NCI-H1694 (cell line): ENCODE data around the gene WDR19.
"Not testable (repeated sequence)": the region's sequence is repeated elsewhere in the genome, so short reads cannot be mapped to it uniquely, and the experiment has no call there.

ENCODE experiments used
- DNase-seq: peaks from one replicate; lab custom pipeline; 2025; lab: John Stamatoyannopoulos, UW

Gene WDR19

DNA sequence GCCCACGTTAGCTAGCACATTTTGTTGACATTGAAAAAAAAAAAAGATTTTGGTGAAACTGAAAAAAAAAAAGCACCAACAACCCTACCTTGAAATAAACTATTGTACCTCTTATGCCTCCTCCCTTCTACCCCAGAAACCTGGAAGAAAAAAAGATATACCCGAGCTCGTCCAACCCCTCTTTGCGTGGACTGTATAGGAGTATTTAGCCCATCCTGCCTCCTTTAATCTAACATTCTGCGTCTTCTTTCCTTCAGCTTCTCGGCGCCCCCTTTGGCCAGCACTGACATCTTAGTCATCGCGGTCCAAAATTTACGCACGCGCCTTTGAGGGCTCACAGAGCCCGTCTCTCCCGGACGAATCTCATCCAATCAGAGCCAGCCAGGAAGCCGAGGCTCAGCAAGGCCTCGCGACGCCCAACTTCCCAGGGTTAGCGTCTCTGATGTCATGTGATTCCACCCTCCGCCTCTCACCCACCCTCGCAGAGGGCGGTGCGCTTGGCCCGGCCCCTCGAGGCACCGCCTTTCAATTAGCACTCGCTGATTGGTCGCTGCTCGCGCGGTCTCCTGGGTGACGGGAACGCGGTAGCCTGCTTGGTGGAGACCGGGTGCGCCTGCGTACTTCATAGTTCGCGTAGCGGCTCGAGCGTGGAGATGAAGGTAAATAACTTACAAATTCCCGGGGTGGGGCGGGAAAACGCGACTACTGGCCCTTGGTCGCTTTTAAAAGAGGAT, at the start of gene WDR19:
TSS of gene WDR19 (plus strand) at position 625 of the 734 bp plus-strand sequence. CDS start at position 654, 29 bp downstream.
- peak; percentile 96 for DNase-seq

DNA sequence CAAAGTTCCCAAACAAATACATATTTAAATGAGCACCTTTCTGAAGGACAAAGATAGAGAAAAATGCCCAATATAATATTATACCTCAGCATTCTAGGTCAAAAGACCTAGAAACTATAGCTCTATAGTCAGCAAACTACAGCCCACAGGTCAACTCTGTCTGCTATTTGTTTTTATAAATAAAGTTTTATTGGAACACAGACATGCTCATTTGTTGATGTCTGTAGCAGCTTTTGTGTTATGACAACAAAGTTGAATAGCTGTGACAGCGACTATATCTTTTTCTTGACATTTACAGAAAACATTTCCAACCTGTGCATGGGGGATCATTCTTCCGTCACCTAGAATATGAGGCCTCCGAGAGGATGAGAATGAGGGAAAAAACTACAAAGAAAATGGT, 48.7 kb upstream of the WDR19 start:
- no peak for DNase-seq

DNA sequence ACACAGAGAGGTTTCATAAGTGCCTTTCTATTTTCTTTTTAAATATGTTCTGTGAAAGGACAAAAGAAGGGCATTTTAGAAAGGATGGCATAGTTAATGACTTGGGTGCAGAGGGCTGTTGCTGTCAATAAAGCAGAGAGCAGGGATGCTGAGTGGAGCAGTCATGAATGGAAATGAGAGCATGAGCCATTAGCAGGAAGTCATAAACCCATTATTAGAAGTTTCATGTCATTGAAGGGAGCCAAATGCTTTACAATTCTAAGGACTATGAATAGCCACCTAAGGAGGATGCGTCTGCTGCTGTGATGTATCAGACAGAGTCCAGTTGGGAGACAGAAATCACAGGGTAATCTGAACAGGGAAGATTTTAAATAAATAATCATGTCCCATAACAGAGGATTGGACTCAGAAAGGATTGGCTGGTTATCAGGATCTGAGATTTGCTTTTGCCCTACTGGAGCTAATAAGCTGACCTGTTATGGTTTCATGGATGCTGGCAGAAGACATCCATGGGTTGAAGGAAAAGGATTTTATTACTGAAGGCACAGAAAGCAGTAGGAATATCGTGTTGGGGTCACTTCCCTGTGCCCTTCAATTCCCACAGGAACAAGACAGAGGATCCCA, 47.5 kb upstream of the WDR19 start:
- DNase-seq = no peak

DNA sequence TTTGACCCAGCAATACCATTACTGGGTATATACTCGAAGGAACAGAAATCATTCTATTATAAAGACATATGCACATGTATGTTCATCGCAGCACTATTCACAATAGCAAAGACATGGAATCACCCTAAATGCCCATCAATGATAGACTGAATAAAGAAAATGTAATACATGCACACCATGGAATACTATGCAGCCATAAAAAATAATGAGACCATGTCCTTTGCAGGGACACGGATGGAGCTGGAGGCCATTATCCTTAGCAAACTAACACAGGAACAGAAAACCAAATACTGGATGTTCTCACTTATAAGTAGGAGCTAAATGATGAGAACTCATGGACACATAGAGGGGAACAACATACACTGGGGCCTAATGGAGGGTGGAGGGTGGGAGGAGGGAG, 44.1 kb upstream of the WDR19 start:
- not testable (repeated sequence) for DNase-seq

DNA sequence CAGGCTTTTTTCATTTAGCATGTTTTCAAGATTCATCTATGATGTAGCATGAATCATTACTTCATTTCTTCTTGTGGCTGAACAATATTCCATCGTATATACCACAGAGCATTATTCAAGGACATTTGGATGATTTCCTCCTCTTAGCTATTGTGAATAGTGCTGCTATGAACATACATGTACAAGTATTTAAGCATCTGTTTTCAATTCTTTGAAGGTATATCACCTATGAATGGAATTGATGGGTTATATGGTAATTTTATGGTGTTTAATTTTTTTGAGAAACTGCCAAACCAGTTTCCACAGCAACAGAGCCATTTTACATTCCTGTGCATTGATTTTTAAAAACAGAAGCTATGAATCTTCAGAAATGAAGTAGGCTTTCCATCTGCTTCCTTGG, 36.1 kb upstream of the WDR19 start:
- no peak for DNase-seq

DNA sequence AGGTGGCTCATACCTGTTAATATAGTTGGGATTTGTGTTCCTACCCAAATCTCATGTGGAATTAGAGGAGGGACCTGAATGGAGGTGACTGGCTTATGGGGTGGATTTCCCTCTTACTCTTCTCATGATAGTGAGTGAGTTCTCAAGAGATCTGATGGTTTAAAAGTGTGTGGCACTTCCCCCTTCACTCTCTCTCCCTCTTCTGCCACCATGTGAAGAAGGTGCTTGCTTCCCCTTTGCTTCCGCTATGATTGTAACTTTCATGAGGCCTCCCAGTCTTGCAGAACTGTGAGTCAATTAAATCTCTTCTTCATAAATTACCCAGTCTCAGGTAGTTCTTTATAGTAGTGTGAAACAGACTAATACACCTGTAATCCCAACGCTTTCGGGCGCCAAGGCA, 28.3 kb upstream of the WDR19 start:
- no peak for DNase-seq

DNA sequence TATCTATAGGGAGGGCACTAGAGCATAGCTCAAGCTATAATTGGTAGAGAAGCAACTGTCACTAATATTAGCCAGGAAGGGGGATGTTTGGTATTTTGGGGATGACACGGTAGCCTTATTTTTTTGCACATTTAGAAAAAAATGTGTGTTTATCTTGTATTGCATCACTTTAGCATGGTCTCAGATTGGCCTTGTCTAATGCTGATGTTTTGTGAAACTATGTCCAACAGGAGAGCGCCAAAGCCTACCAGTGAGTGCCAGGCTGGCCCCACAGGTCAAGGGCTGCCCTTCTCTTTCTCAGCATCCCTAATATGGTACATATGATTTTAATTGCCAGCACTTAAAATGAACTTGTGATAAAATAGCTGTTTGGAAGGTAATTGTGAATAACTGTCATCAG, 24.8 kb upstream of the WDR19 start:
- DNase-seq = no peak

DNA sequence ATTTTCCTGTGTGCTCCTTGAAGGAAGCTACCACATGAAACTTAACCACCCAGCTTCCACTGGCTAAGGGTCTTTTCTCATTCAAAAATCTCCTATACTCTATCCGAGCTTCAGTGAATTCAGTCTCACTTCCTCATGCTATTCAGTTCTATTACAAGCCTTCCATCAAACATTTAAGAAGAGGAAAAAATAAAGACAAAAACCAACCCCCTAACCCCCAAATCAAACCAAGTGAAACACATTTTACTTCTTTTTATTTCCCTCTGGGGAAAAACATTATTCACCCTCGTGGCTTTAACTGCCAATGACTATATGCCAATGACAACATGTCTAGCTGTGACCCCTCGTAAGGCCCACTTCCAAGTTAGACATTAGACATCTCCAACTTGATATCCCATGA, 16.2 kb upstream of the WDR19 start:
- DNase-seq = no peak

DNA sequence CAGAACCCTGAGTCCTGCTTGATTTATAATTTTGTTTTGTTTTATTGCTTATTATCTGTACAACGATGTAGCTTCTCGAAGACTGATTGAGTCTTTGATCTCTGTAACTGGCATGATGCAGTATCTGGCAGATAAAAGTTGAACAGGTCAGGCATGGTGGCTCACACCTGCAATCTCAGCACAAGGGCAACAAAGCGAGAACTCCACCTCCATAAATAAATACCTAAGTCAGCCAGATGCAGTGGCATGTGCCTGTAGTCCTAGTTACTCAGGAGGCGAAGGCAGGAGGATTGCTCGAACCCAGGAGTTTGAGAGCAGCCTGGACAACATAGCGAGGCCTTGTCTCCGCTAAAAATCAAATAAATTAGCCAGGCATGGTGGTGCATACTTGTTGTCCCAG, 15.7 kb upstream of the WDR19 start:
- no peak for DNase-seq

DNA sequence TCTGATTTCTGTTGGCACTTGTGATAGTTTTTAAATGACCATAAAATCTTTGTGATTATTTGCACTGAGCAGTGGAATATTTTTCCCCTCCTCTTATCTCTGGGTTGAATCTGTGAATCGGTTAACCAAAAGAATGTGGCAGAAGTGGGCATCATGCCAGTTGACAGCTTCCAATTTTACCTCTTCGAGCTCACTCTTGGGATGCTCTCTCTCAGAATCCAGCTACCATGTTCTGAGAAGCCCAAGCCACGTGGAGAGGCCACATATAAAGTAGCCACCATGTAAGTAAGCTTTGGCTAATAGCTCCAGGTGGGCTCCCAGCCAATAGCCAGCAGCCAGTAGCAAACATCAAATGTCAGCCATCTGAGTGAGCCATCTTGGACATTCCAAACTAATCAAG, 12.9 kb upstream of the WDR19 start:
- no peak for DNase-seq

DNA sequence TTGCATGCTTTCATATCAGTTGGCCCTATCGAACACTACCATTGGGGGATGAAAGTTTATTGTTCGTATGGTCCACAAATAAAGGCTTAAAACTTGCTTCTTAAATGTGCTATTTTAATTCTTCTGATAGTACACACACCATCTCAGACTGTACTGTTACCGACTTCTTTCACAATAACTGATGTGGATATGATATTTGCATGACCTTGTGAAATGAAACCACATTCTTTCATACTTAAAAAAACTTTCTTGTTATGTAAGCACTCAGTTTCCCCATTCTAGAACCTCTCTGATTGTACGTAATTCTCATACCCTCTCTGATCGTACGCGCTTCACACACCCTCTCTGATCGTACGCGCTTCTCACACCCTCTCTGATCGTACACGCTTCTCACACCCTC, 12.0 kb upstream of the WDR19 start:
- no peak for DNase-seq

DNA sequence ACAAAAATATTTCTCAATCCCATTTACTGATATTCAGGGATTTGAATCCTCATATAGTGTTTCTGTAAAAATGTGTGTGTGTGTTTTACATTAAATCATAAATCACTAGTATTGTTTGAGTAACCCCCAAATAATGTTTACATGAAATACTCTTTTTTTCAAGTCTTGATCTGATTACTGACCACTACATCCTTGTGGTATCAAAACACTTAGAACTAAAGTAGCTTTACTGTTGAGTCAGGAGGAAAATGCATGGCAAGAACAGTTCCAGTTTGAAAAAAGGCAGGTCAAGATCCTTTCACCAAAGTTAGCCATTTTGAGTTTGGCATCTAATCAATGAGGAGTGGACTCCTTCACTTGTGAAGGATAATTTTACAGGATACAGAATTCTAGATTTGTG, 3.6 kb upstream of the WDR19 start:
- DNase-seq = no peak

DNA sequence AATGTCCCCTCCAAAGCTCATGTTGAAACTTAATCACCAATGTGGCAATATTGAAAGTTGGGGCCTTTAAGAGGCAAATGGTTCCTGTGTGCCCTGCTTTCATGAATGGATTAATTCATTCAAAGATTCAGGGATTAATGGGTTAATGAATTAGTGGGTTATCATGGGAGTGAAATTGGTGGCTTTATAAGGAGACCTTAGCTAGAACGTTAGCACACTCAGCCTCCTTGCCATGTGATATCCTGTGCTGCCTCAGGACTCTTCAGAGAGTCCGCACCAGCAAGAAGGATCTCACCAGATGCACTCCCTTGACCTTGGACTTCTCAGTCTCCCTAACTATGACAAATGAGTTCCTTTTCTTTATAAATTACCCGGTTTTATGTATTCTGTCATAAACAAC, 2.6 kb upstream of the WDR19 start:
- DNase-seq = no peak

DNA sequence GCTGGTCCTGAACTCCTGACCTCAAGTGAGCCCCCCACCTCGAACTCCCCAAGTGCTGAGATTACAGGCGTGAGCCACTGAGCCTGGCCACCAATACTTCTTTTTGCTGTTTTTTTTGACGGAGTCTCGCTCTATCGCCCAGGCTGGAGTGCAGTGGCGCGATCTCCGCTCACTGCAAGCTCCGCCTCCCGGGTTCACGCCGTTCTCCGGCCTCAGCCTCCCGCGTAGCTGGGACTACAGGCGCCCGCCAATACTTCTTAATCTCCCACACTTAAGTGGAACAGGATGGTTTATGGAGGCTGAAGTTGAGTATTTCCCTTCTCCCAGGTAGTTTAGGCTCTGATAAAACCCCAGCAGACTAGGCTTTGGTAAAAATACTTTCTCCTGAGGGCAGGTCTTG, 1.7 kb upstream of the WDR19 start:
- not testable (repeated sequence) for DNase-seq

DNA sequence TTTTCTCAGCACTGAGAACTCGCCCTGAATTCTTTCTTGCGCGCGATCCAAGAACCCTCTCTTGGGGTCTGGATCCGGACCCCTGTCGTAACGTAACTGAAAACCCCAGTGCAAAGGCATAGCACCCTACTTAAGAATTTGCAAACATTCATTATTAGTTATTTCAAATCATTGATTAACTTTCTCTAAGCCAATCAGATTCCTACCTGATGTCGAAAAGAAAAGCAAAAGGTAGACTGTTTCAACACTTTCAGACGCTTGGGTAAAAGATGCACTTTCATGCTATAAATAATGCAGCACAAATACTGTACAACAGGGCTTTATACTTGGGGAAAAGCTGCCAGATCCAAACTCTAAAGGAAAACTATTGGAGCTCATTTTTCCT, 817 bp upstream of the WDR19 start:
- no peak for DNase-seq

DNA sequence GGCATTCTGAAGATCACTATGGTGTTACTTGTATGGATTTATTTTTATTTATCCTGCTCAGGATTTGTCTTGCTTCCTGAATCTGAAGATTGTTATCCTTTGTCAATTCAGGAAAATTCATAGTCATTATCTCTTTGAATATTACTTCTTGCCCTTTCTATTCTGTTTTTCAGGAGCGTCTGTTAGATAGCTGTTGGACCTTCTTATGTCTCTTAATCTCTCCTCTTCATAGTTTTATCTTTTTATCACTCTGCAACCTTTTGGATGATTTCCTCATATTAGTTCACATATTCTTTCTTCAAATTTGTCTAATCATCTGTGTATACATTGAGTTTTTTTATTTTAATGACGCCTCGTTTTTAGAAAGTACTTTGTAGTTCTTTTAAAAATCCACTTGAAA, 19.6 kb downstream of the WDR19 start:
- DNase-seq = no peak

DNA sequence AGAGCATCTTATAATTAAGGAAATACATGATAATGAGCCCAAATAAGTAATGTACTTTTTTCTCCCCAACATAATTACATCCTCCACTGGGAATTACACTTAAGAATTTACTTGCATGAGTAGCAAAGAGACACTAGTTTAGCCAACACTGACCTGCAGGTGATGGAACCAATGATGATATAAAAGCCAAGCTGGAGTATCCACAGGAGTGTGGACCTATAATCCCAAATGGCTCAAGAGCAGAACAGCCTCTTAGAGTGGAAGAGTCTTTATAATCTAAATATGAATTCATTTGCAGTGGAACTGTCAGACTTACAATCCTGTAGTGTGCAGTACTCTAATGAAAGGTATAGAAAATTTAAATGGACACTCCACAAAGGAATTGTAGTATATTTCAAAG, 22.2 kb downstream of the WDR19 start:
- DNase-seq = no peak

DNA sequence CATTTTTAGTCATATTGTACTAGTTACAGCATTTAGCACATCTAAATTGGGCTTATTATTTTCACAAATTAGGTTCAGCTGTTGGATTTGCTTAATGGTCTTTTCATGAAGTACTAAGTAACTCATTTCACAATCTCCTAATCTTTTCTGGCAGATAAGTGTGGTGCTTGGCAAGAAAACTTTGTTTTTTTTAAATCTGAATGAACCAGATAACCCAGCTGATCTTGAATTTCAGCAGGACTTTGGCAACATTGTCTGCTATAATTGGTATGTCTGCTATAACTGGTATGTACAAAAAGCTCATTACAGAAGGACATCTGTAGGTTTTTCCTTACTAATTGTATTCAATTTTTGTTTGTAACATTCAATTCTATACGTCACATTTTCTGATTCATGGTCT, 22.7 kb downstream of the WDR19 start:
- DNase-seq = no peak

DNA sequence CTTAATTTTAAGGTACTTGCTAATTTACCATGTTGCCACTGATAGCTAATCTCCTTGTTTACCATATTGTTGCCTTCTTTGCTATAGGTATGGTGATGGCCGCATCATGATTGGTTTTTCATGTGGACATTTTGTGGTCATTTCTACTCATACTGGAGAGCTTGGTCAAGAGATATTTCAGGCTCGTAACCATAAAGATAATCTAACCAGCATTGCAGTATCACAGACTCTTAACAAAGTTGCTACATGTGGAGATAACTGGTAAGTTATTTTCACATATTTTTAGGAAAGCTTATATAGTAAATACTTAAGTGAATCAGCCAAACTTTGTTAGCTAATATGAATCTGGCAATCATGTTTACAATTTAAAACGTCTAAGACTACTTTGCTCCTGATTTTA, 23.1 kb downstream of the WDR19 start:
- no peak for DNase-seq

DNA sequence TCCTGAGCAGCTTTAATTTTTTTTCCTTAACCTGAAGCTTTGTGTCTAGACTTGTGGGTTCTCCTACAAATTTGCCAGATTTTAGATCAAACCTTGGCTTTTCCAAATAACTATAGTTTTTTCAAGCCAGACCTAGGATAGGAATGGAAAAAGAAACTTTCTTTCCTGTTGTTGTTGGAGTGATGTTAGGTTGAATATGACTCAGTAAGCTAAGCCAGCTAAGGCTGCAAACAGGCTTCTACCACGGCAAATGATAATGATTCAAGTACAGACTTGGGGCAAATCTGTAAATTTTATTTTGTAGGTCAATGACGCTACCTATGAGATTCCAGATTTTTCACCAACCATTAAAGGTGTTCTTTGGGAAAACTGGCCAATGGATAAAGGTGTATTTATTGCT, 45.6 kb downstream of the WDR19 start:
- no peak for DNase-seq

DNA sequence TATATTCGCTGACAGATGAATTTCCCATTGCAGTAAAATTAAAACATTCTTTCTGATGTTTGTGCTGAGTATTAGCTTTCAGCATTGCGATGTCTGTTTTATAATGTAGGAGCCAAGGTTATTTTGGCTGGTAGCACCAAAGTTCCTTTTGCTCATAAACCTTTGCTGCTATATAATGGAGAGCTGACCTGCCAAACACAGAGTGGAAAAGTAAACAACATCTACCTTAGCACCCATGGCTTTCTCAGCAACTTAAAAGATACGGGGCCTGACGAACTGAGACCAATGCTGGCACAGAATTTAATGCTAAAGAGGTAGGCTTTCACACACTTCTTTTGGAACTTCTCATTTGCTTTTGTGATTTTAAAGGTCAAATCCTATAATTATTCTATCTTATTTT, 46.0 kb downstream of the WDR19 start:
- DNase-seq = no peak

DNA sequence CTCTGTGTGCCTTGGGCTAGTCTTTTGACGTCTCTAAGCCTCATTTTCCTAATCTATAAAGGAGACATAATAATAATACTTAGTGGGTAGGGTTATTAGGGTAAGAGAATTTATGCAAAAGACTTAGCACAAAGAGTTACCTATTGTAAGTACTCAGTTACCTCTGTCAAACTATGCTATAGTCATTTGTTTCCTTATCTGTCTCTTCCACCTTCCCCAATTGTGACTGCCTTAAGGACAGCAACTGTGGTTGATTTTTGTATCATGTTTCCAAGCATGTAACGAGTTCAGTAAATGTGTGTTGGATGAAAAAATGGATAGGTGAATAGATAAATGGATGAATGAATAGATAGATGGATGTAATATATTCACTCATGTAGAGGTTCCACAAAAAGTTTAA, 48.1 kb downstream of the WDR19 start:
- DNase-seq = no peak

DNA sequence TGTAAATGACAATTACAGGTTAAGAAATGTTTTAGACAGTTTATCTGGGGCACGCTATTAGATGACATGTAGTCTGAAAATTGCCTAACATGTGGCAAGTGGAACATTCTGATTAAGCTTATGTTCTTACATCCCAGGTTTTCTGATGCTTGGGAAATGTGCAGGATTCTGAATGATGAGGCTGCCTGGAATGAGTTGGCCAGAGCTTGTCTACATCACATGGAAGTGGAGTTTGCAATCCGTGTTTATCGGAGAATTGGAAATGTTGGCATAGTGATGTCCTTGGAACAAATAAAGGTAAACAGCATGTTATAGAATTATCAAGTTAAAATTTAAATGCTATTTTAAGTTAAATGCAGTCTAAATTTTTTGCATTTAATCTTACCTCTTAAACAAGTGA, 49.3 kb downstream of the WDR19 start:
- DNase-seq = no peak

DNA sequence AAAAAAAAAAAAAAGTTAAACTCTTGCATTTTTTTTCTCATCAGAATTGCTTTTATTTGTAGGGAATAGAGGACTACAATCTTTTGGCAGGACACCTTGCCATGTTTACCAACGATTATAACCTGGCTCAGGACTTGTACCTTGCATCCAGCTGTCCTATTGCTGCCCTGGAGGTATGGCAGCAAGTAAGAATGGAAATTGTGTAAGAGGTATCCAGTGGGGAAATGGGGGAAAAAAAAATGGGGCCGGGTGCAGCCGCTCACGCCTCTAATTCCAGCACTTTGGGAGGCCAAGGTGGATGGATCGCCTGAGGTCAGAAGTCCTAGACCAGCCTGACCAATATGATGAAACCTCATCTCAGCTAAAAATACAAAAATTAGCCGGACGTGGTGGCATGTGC, 49.8 kb downstream of the WDR19 start:
- DNase-seq = no peak
